ENCODE data around the gene CORO1C. TPM values are rescaled to one million over a fixed set of nuclear protein-coding genes. Genes with fewer than 3 reads are reported as not detected.

Gene CORO1C
- total RNA-seq, 1 donor from 2014 or later = 128 TPM

DNA sequence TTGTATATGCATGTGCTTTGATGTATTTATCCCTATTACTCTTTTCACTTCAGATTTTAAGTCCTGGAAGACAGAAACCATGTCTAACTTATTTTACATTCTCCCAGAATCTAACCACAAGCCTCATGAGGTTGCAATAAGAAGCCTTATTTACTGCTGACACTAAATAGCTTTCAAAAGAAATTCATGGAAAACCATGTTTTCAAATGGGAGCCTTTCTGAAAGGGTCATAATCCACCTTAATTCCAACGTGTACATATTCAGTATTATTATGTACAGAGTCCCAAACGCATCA is 34.4 kb downstream of the CORO1C start:
- Histone ChIP-seq H3K4me2 (no peak overlapping the region), H4K20me1 (ENCODE audit: low read depth) (peaks cover 53% of the 10 kb centered on the region), H2AFZ (replicated peaks) (no peak overlapping the region), H3K79me2 (ENCODE audit: low read depth) (peaks cover 93% of the 10 kb centered on the region), H3F3A (ENCODE audit: low read depth) (peaks cover 25% of the 10 kb centered on the region), H3K27ac (no peak overlapping the region), H3K9me3 (ENCODE audit: low read depth) (no peaks in the 10 kb centered on the region), H3K9ac (no peak overlapping the region), H3K4me1 (peaks cover 25% of the 10 kb centered on the region), H3K27me3 (no peaks in the 10 kb centered on the region), H3K36me3 (peaks cover 16% of the 10 kb centered on the region), H3K4me3 (no peak overlapping the region)
- Mint-ChIP-seq H3K9me3 (no peaks in the 10 kb centered on the region), H3K27me3 (ENCODE audit: insufficient read depth, low read depth) (peaks cover 3% of the 10 kb centered on the region), H3K4me1 (peaks cover 66% of the 10 kb centered on the region), H3K36me3 (peaks cover 36% of the 10 kb centered on the region), H3K4me3 (no peak overlapping the region), H3K27ac (no peak overlapping the region)
- TF ChIP-seq EZH2phosphoT487 (IDR thresholded peaks at IDR 0.05) = no peak
- TF ChIP-seq EZH2 (IDR thresholded peaks at IDR 0.05) = no peak
- TF ChIP-seq CTCF (IDR thresholded peaks at IDR 0.05) = no peak
- no peak for DNase-seq (ENCODE audit: low spot score)

DNA sequence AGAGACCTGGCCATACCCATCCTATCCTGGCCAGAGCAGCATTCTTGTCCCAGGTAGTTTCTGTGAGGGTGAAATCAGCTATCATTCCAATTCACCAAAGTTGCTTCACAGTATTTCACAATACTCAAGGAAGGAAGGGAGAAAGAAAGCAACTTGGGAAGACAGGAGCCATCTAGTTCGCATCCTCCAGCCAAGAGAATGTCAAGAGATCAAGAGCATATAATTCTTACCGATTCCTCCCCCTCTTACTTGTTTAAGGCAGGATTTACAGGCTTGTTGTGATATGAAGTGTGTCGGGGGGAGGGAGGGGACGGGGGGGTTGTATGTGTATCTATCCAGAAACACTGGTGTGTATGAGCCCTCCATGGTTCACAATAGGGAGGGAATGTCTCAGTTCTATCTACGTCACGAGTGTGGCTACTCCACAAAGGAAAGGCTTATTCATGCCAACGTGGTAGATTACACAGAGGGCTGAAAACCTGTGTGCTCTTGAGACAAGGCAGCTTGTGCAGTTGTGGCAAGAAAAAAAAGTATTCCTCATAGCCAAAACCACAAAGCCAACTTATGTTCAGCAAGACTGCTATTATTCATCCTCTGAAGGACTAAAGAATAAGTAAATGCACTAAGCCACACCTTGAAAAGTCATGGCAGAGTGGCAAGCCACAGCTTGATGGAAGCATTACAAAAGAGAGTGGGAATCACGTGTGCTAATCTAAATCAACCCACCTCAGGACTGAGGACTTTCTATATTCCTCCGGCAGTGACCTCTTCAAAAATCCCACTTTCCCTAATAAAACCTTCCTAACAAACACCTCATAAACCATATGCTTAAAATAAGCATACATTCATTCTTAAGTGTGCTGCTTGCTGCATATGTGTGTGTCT is 35.0 kb downstream of the CORO1C start:
- Histone ChIP-seq H3F3A (ENCODE audit: low read depth) (peaks cover 28% of the 10 kb centered on the region), H2AFZ (replicated peaks) (no peak overlapping the region), H3K4me1 (peaks cover 23% of the 10 kb centered on the region), H3K36me3 (peaks cover 16% of the 10 kb centered on the region), H3K4me2 (no peak overlapping the region), H3K27ac (no peak overlapping the region), H3K27me3 (no peaks in the 10 kb centered on the region), H3K9ac (no peak overlapping the region), H3K4me3 (no peak overlapping the region), H3K9me3 (ENCODE audit: low read depth) (no peaks in the 10 kb centered on the region), H4K20me1 (ENCODE audit: low read depth) (peaks cover 52% of the 10 kb centered on the region), H3K79me2 (ENCODE audit: low read depth) (peaks cover 91% of the 10 kb centered on the region)
- Mint-ChIP-seq H3K27ac (no peak overlapping the region), H3K27me3 (ENCODE audit: insufficient read depth, low read depth) (no peaks in the 10 kb centered on the region), H3K4me1 (peaks cover 67% of the 10 kb centered on the region), H3K4me3 (no peak overlapping the region), H3K36me3 (peaks cover 36% of the 10 kb centered on the region), H3K9me3 (no peaks in the 10 kb centered on the region)
- no peak for DNase-seq (ENCODE audit: low spot score)
- TF ChIP-seq EZH2 (IDR thresholded peaks at IDR 0.05) (no peak), CTCF (IDR thresholded peaks at IDR 0.05) (no peak), EZH2phosphoT487 (IDR thresholded peaks at IDR 0.05) (no peak)

DNA sequence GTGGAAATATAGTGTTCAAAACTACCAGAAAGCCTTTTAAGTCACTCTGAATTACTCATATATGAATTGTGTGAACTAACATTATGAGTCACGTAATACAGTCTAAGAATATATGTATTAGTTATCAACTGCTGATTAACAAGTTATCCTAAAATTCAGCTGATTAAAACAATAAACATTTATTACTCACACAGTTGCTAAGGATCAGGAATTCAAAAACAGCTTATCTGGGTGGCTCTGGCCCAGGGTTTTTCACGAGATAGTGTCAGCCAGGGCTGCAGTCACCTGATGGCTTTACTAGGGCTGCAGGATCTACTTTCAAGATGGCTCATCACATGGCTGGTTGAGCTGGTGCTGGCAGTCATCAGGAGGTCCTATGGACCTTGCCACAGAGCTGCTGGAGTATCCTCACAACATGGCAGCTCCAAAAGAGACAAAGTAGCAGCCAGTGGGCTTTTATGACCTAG is 36.5 kb downstream of the CORO1C start:
- peaks cover 67% of the 10 kb centered on the region for H3K4me1 Mint-ChIP-seq
- no peak overlapping the region for H3K4me3 Mint-ChIP-seq
- H3K27me3 Mint-ChIP-seq (ENCODE audit: insufficient read depth, low read depth) = peaks cover under 1% of the 10 kb centered on the region

More for the DNA sequence above, 36.5 kb downstream of the CORO1C start:
- no peak for DNase-seq (ENCODE audit: low spot score)
- Histone ChIP-seq H3K4me3 (no peak overlapping the region), H3K27me3 (no peaks in the 10 kb centered on the region), H3K4me2 (no peak overlapping the region), H3K9ac (no peak overlapping the region), H3K4me1 (peaks cover 23% of the 10 kb centered on the region), H3K36me3 (peaks cover 5% of the 10 kb centered on the region), H2AFZ (replicated peaks) (no peak overlapping the region), H4K20me1 (ENCODE audit: low read depth) (peaks cover 52% of the 10 kb centered on the region), H3K79me2 (ENCODE audit: low read depth) (peaks cover 91% of the 10 kb centered on the region), H3K9me3 (ENCODE audit: low read depth) (no peaks in the 10 kb centered on the region), H3F3A (ENCODE audit: low read depth) (peaks cover 38% of the 10 kb centered on the region), H3K27ac (no peak overlapping the region)
- no peaks in the 10 kb centered on the region for H3K9me3 Mint-ChIP-seq
- no peak overlapping the region for H3K27ac Mint-ChIP-seq
- peaks cover 32% of the 10 kb centered on the region for H3K36me3 Mint-ChIP-seq
- TF ChIP-seq EZH2 (IDR thresholded peaks at IDR 0.05) (no peak), CTCF (IDR thresholded peaks at IDR 0.05) (no peak), EZH2phosphoT487 (IDR thresholded peaks at IDR 0.05) (no peak)
